Central memory CD4-positive, alpha-beta T cell (primary cell): ENCODE data around the gene SIPA1L3.

ENCODE experiments used
- DNase-seq: peaks from one replicate; pipeline ENCODE4 v3.0.0; 2022

SIPA1L3 gene

DNA sequence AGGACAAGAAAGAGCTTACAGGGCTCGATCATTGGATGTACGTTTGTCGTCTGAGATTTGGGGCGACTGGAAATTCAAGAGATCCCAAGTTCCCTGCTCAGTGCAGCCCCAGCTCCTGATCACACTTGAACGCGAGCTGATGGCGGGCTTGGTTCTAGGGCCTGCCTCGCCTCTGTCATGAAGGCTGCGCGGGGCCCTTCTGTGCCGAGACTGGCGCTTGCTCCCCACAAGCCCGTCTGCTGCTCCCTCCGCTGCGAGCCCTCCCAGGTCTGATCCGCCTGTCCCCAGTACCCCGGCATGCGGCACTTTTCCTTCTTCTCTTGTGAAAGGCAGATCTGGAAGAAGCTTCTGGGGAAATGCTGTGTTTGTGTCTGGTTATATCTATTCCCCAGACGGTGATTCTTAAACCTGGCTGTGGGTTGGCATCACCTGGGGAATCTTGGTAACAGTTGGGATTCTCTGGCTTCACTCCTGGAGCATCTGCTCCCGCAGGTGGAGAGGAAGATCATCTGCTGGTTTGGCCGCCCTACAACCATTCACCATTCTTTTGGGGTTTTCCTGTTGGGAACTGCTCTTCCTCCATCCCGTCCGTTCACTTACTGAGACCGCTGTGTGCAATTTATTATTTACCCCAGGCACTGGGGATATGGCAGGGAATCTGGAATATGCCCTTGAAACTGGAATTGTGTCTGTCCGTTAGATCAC is 43.6 kb downstream of the SIPA1L3 start:
- no peak for DNase-seq

DNA sequence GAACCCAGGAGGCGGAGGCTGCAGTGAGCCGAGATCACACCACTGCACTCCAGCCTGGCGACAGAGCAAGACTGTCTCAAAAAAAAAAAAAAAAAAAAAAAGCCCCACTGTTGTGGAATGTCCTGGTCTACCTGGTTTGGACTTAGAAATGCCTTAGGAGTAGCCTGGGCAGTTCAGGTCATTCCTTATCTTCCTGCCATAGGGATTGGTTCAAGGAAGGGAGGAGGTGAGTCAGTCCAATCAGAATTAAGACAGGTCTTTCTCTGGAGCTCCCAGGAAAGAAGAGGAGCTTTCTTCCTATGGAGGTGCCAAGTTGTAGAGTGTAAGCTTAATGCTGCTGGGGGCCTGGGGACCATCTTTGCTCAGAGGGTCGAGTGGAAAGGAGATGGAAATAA is 44.8 kb downstream of the SIPA1L3 start:
- DNase-seq: no peak

DNA sequence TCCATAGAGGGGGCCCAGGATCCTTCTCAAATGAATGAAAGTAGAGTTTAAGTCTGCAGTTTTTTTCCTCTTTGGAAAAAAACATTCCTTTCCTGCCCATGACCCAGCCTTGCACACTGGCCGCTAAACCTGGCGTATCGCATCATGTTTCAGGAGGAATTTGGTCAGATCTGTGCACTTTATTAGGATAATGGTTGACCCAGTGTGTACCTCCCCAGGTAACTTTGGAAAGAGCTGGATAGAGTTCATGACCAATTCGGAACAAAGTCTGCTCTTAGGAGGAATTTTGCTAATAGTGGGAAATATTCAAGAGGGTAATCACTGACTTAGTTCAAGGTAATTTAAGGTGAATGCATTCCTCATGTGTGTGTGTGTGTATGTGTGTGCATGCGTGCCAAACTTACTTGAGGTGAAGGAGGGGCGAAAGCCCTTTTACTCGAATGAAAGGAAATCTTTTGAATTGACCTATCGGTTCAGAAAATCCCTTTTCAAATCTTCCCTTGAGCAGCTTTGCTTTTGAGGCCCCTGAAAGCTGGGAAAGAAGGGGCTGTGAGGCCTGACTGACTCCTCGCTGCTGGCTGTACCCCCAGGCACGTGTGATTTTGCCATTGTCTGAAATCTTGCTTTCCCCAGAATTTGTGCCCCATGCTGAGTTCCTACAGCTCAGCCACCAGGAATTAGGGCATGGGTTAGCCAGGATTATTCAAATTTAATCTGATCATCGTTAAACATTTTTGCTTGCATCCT is 46.3 kb downstream of the SIPA1L3 start:
- no peak for DNase-seq

DNA sequence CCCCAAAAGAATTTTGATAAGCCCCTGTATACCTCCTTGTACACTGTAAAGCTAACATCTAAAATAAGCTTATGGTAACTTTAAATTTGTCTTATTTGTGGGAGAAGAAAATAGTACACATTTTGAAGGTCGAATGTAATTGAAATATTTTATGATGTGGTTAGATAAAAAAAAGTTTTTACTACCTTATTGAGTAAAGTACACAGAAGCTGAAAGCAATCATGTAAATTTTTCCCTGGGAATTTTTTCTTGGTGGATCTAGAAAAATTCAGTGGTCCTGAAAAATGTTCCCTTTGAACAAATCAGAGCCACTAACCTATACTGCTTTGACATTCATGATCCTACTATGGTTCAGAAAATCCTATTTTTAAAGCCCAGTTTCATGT is 46.9 kb downstream of the SIPA1L3 start:
- DNase-seq: no peak

DNA sequence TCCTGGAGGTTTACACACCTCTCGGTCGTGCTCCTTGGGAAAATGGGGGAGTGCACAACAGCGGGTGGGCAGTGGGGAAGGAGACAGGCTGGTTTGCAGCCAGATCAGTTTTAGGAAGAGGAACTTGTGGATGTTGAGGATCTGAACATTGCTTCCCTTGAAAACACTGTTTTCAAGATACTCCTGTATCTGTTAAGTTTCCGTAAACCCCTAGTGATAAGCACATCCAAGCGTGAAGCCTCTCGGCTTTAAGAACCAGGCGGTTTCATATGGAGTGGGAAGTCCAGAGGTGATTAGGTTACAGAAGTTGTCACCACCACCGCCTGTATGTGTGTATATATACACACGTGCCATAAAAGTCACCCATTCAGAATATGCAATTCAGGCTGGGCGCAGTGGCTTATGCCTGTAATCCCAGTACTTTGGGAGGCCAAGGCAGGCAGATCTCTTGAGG is 47.4 kb downstream of the SIPA1L3 start:
- no peak for DNase-seq

DNA sequence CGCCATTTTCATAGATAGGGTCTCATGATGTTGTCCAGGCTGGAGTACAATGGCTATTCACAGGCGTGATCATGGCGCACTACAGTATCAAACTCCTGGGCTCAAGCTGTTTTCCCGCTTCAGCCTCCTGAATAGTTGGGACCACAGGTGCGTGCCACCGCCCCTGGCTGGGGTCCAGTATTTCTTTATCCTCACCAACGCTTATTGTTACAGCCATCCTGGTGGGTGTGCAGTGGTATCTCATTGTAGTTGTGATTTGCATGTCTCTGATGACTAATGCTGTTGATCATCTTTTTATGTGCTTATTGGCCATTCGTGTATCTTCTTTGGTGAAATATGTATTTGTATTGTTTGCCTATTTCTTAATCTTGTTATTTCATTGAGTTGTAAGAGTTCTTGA is 49.0 kb downstream of the SIPA1L3 start:
- DNase-seq: no peak

DNA sequence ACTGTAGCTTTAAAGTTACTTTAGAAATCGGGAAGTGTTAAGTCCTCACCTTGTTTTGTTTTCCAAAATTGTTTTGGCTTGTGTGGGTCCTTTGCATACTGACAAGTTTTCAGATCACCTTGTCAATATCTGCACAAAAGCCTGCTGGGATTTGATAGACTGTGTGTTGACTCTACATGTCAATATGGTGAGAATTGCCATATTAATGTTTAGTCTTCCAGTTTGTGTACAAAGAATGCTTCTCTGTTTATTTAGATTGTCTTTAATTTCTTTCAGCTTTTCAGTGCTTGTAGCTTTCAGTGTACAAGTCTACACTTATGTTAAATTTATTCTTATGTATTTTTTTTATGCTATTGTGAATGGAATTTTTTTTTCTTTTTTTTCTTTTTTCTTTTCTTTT is 50.2 kb downstream of the SIPA1L3 start:
- no peak for DNase-seq

DNA sequence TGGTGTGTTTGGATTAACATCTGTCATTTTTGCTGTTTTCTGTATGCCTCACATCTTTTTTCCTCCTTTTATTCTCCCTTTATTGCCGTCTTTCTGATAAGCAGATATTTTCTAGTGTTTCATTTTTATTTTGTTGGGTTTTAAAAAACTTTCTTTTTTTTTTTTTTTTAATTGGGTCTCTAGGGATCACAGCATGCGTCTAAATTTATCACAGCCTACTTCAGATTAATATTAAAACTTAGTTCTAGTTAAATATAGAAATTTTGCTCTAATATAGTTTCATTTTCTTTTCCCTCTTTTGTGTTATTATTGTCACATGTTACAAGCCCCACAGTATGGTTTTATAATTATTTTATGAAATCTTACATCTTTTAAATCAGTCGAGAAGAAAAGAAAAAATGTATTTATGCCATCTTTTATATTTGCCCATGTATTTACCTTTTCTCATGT is 52.7 kb downstream of the SIPA1L3 start:
- DNase-seq: no peak

DNA sequence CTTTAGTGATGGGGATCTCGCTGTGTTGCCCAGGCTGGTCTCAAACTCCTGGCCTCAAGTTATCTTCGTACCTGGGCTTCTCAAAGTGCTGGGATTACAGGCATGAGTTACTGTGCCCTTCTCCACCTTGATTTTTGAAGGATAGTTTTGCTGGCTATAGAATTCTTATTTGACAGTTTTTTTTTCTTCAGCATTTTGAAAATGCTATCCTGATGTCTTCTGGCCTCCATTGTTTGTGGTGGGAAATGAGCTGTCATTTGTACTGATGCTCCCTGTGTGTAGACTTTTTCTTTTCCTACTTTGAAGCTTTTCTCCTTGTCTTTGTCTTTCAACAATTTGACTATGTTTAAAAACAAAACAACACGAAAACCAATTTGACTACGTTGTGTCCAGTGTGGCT is 54.2 kb downstream of the SIPA1L3 start:
- DNase-seq: no peak

DNA sequence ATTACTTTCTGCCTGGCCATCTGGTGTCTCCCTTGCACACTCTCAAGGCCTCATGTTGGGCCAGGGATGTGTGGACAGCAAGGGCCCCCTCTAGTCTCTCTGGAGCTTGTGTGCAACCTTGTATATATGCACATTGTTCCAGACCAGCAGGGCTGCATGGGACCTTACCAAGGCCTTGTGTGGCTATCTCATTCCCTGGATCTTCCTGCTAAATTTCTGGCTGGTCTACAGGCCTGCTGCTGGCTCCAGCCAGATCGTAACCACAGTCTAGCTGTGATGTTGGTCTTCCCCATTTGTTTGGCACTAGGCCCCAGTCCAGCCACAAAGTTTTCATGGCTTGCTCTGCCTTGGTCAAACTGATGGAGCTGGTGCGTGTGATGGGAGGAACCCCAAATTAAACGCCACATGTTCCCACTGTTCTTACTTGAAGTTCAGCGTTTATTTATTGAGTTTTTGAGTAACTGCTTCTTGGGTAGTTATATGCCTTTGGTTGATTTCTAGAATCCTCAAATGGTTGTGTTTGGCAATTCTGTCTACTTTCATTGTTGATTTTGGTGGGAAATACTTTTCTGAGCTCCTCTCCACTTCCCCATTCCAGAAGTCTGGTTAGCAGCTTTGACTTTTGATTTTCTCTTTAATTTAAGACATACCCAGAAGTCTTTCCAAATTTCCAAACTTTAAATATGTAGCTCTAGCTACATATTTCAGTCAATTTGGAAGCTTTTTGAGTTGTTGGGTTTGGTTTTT is 56.4 kb downstream of the SIPA1L3 start:
- no peak for DNase-seq

DNA sequence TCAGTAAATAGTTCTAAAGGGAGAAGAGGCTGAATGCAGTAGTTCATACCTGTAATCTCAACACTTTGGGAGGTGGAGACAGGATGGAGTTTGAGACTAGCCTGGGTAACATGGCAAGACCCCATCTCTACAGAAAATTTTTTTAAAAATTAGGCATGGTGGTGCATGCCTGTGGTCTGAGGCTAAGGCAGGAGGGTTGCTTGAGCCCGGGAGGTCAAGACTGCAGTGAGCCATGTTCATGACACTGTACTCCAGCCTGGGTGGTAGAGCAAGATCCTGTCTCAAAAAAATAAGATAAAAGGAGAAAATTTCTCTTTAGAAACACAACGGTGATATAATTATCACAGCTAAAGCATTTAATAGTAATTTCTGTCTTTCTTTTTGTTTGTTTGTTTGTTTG is 57.1 kb downstream of the SIPA1L3 start:
- no peak for DNase-seq

DNA sequence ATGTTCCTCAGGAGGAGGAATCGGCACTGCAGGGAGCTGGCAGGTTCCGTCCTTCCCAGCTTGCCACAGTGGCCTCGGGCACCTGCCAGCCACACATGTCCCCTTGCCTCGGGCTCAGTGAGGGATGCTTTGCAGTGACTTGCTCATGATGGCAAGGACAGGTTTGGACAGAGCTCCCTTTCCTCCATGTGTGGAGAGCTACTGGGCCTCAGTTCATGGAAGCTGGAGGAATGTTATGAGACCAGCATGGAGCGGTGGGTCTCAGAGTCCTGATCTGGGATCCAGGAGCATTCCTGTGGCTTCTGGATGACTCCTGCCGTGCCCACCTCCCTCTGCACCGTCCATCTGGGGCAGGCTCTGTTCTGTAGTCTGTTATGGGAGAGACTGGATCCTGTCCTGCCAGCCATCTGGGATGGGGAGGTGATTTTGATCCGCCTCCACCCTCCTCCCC is 59.2 kb downstream of the SIPA1L3 start:
- DNase-seq: no peak

DNA sequence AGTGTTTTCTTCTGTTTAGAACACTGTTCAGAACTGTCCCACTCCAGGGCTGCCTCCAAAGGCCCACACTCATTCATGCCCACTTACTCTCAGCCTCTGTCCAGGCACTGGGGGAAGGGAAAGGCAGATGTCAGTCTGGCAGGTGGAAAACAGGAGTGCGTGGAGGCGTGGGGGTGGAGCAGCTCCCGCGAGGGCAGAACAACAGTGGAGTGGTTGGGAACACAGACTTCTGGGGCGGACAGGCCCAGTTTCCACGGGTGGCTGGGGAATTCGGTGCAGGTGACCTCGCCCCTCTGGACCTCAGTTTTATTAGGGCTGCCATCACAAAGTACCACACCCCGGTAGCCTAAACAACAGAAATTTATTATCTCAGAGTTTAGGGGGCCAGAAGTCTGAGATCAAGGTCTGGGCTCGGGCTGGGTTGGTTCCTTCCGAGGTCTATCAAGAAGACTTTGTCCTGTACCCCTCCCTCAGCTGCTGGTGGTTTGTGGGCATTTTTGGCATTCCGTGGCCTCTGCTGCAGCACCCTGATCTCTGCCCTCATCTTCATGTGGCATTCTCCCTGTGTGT is 59.7 kb downstream of the SIPA1L3 start:
- DNase-seq: no peak

DNA sequence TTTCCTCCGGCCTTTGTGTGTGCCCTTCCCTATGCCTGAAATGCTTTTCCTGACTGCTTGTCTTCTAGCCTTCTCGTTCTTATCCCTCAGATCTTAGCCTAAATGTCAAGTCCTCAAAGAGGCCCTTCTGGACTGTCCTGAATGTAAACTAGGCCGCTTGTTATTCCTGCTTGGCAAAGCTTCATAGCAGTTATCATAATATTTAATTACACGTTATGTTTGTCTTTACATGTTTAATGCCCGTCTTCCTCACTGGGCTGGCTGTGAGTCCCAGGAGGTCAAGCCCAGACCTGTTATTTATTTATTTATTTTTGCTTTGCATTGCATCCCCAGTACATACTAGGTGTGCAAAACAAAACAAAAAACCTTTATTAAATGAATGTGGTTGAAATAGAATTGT is 62.7 kb downstream of the SIPA1L3 start:
- no peak for DNase-seq

DNA sequence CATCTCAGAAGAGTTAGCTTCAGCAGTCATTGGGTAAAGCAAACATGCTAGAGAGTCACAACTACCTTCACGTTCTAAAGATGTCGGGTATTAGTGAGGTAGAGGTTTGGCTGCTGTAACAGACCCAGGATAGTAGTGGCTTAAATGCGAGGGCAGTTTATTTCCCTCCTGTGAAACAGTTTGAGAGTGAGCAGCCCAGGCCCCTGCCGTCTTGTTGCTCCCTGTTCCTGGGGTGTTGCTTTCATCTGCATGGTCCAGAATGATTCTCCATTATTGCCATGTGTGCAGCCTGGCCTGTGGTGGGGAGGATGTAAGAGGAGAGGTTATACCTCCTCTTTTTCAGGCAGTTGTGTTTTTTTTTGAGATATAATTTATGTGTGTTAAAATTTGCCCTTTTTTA is 63.7 kb downstream of the SIPA1L3 start:
- no peak for DNase-seq

DNA sequence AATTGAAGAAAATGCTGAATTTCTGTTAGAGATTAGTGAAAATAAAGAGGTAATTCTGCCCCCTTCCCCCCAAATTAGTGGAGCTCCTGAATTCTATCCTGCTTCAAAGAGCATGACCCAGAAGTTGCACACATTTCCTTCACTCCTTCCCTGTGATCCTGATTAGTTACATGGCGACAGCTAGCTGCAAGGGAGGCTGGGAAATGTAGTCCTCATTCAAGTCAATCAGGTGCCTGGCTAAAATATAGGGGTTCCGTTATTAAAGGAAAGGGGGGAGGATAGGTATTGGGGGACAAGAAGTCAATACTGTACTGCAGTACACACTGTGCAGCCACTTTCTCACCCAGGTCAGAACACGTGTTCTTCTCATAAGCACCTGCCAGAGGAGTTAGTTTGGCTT is 65.8 kb downstream of the SIPA1L3 start:
- DNase-seq: no peak

DNA sequence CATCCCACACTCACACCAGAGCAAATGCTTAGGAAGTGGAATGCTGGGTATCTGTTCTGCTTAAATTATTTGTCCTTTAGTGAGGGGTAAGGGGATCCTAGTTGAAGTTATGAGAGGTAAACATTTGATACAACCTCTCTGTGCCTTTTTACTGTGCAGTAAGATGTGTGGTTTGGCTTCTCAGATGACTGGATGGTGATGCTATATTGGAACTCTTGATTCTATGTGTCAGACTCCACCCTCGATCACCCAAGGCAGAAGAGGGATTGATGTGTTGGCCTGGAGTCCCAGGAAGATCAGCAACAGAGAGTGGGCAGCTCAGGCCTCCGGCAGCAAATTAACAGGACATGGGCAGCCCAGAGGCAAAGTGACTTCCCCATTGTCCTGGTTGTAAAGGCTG is 66.7 kb downstream of the SIPA1L3 start:
- no peak for DNase-seq

DNA sequence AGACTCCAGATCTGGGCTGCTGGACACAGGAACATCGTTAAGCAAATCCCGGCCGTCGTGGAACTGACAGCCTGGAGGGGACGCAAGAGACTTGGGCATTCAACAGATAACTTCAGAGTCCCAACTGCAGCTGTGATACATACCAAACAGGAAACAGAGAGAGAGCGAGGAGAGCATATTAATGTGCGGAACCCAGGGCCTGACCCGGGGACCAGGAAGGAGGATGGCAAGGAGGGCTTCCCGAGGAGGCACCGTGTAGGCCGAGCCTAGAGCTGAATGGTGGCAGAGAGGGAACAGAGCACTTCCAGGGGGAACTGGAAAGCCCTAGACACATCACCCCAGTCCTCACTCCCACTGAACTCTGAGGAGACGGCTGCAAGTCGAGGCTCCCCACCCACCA is 68.1 kb downstream of the SIPA1L3 start:
- DNase-seq: no peak

DNA sequence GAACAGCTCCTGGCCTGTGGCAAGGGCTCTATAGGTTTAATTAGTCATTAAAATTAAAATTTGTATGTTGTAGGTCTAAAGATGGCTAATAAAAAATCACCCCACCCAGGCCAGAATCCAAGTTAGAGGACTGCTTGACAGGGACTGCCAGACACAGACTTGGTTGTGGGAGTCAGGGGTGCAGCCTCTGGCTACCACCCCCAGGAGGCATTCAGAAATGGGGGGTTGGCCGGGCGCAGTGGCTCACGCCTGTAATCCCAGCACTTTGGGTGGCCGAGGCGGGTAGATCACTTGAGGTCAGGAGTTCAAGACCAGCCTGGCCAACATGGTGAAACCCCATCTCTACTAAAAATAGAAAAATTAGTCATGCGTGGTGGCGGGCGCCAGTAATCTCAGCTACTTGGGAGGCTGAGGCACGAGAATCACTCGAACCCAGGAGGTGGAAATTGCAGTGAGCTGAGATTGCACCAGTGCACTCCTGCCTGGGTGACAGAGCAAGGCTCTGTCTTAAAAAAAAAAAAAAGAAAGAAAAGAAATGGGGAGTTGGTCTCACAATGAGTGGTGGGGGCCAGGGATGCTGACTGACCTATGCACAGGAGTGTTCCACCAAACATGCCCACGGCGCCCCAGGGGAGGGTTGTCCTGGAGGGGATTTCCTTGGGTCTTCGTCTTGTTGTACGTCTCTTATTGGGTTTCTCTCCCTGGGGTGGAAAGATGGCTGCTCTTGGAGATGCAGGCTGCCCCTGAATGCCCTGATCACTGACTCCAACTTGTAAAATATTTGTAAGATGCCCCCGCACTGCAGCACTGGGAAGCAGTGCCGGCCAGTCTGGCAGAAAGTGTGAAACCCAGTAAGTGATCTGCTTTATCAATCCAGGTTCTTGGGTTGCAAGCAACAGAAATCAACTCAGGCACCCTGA is 68.8 kb downstream of the SIPA1L3 start:
- DNase-seq: no peak

DNA sequence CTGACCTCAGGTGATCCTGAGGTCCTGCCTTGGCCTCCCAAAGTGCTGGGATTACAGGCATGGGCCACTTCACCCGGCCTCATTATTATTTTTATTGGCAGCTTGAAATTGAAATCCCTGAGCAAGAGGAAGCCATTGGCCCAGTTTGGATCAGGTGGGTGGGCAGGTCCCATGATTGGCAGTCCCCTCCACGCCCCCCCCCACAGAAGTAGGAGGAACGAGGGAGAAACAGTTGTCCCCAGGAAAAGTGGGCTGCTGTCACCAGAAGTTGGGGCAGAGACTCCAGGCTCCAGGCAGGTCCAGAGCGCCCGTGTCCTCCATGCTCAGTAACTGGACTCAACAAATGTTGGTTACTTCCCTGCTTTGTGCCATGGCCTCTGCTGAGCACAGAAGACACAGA is 70.4 kb downstream of the SIPA1L3 start:
- no peak for DNase-seq

DNA sequence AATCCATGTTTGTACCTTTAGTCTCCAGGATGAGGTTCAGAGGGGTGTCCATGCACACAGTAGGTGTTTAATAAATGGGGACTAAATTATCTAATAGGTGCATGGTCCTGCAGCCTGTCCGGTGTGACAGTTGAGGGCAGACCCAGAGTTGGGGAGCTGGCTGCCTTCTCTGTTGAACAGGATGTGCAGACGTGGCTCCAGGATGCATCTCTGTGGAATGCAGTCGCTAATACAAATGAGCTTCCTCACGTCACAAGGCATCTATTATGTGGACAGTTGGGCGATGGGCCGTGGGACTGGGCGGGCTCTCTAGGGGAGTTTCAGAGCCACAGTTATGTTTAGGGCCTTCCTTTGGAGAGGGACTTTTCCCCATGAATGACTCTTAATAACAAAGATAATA is 71.0 kb downstream of the SIPA1L3 start:
- no peak for DNase-seq

DNA sequence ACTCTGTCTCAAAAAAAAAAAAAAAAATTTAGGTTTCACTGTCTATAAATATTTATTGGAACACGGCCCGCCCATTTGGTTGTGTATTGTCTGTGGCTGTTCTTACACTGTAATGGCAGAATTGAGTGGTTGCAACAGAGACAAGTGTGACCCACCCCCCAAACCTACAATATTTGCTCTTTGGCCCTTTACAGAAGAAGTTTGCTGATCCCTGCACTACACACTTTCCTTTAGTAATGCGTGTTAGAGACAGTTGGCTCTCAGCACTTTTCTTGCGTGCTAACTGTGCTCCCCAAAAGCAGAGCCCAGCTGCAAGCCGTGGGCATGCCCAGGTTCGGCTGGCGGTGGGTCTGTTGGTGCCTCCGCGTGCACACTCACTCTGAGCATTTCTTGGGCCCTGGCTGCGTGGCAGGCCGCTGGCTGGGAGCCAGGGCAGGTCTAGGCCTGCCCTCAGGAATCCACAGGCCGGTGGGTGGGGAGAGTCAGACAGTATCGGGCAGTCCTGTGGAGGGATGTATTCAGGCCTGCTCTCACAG is 72.6 kb downstream of the SIPA1L3 start:
- DNase-seq: no peak
